ENCODE data around the gene RNF168. TPM values are rescaled to one million over a fixed set of nuclear protein-coding genes. Genes with fewer than 3 reads are reported as not detected.
"Not testable (repeated sequence)": the region's sequence is repeated elsewhere in the genome, so short reads cannot be mapped to it uniquely, and the experiment has no call there.

Gene RNF168
- total and polyA plus RNA-seq, 9 donors: 8.0 to 29.3 (median 19.5) TPM

GRCh38 chr3:196432137-196432879 lies 71.3 kb downstream of the RNF168 start, which contains the start of gene UBXN7:
Gene UBXN7, minus strand, starts transcription at chr3:196432427. Its CDS starts 28 bp downstream, at chr3:196432399.
- H3K4me3 ChIP-seq: peak within 1 kb of the TSS; percentile 86
- H3K36me3 ChIP-seq: no peaks in the 10 kb centered on the region
- intact Hi-C loops (cut with DNase I): no loop called here
- peak within 1 kb of the TSS; percentile 87 to 89 for H3K27ac ChIP-seq
- peaks cover 6% of the 10 kb centered on the region for H3K4me1 ChIP-seq (ENCODE audit: insufficient read depth)
- WGBS, 3 donors: 0 to 1% (median 0%) methylated on average over 55 to 67 of the region's 67 CpGs
- DNase-seq: peak; percentile 95 to 98 (median 97)
- TF ChIP-seq POLR2A (IDR thresholded peaks at IDR 0.05) (peak; percentile 57), EP300 (IDR thresholded peaks at IDR 0.05) (no peak)
- H3K27me3 ChIP-seq: no peaks in the 10 kb centered on the region
- no peaks in the 10 kb centered on the region for H3K9me3 ChIP-seq

GRCh38 chr3:196431181-196432136 lies 72.1 kb downstream of the RNF168 start:
- peak; percentile 38 to 69 (median 49) for DNase-seq
- Histone ChIP-seq H3K27ac (peak overlapping the region; percentile 87 to 89), H3K9me3 (no peaks in the 10 kb centered on the region), H3K36me3 (no peaks in the 10 kb centered on the region), H3K27me3 (no peaks in the 10 kb centered on the region), H3K4me1 (ENCODE audit: insufficient read depth) (peaks cover 6% of the 10 kb centered on the region), H3K4me3 (peak overlapping the region; percentile 86)
- TF ChIP-seq POLR2A (IDR thresholded peaks at IDR 0.05) (no peak), EP300 (IDR thresholded peaks at IDR 0.05) (no peak)
- TF ChIP-seq, protein P1, sequence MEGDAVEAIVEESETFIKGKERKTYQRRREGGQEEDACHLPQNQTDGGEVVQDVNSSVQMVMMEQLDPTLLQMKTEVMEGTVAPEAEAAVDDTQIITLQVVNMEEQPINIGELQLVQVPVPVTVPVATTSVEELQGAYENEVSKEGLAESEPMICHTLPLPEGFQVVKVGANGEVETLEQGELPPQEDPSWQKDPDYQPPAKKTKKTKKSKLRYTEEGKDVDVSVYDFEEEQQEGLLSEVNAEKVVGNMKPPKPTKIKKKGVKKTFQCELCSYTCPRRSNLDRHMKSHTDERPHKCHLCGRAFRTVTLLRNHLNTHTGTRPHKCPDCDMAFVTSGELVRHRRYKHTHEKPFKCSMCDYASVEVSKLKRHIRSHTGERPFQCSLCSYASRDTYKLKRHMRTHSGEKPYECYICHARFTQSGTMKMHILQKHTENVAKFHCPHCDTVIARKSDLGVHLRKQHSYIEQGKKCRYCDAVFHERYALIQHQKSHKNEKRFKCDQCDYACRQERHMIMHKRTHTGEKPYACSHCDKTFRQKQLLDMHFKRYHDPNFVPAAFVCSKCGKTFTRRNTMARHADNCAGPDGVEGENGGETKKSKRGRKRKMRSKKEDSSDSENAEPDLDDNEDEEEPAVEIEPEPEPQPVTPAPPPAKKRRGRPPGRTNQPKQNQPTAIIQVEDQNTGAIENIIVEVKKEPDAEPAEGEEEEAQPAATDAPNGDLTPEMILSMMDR (IDR thresholded peaks at IDR 0.05): no peak
- WGBS, 3 donors: 1% methylated on average over 50 of the region's 50 CpGs
- intact Hi-C loops (cut with DNase I): no loop called here

- intact Hi-C loops (cut with DNase I): no loop called here
- H3K9me3 ChIP-seq: no peaks in the 10 kb centered on the region
- WGBS, 3 donors: 76 to 84% (median 80%) methylated on average over 6 of the region's 6 CpGs
- H3K4me1 ChIP-seq (ENCODE audit: insufficient read depth): peaks cover 11% of the 10 kb centered on the region
- no peaks in the 10 kb centered on the region for H3K27me3 ChIP-seq
- H3K27ac ChIP-seq: no peak overlapping the region
- no peak for DNase-seq
- H3K4me3 ChIP-seq: no peak overlapping the region
- TF ChIP-seq, protein P1 (IDR thresholded peaks at IDR 0.05): no peak
- TF ChIP-seq POLR2A (IDR thresholded peaks at IDR 0.05) (no peak), EP300 (IDR thresholded peaks at IDR 0.05) (no peak)
- H3K36me3 ChIP-seq: no peaks in the 10 kb centered on the region
Measured at GRCh38 chr3:196428041-196428440, 75.5 kb downstream of the RNF168 start.

GRCh38 chr3:196424421-196424820 lies 79.1 kb downstream of the RNF168 start:
- 95 to 96% (median 95%) methylated on average over 6 of the region's 6 CpGs for WGBS, 3 donors
- H3K4me3 ChIP-seq; H3K9me3 ChIP-seq; H3K36me3 ChIP-seq; H3K27me3 ChIP-seq; H3K27ac ChIP-seq; H3K4me1 ChIP-seq (ENCODE audit: insufficient read depth); DNase-seq; intact Hi-C loops (cut with DNase I): not testable (repeated sequence)

DNA sequence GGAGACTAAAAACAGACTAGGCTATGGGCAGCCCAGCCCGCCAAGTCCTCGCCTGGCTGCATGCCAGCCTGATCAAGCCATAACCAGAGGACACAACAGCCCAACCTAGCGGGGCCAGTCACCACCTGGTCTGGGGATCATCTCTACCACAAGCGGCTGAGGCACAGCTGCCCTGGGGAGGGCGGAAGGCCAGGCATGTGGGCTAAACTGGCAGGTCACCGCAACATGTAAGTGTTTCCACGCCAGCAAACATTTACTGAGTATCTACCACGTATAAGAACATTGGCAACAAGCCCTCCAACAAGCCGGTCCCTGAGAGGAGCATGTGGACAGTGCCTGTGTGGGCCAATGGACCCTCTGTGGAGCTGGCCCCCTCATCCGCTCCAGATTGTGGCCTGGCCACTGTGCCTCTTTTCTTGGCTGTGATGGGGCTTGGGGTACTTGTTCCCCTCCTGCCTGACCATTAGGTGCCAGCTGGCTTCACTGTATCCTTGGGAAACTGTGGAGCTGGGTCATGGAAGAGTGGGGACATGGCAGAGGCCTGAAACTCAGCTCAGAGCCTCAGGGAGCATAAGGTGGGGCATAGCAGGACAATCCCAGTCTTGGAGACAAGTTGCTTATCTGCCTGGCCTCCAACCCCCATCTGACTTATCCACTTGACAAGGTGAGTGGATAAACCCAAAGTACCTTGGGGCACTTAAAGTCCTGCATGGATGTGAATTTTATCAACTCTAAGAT lies 80.4 kb downstream of the RNF168 start:
- H3K9me3 ChIP-seq: no peaks in the 10 kb centered on the region
- H3K27ac ChIP-seq: no peak overlapping the region
- DNase-seq: peak in 3 of 5 donors; percentile 25 to 51 (median 44)
- intact Hi-C loops (cut with DNase I): no loop called here
- peaks cover 10% of the 10 kb centered on the region for H3K4me1 ChIP-seq (ENCODE audit: insufficient read depth)
- TF ChIP-seq EP300 (IDR thresholded peaks at IDR 0.05) (no peak), POLR2A (IDR thresholded peaks at IDR 0.05) (no peak)
- TF ChIP-seq, protein P1 (IDR thresholded peaks at IDR 0.05): no peak
- H3K36me3 ChIP-seq: no peaks in the 10 kb centered on the region
- H3K27me3 ChIP-seq: no peaks in the 10 kb centered on the region
- 60 to 79% (median 63%) methylated on average over 9 to 10 of the region's 10 CpGs for WGBS, 3 donors
- H3K4me3 ChIP-seq: no peak overlapping the region

DNA sequence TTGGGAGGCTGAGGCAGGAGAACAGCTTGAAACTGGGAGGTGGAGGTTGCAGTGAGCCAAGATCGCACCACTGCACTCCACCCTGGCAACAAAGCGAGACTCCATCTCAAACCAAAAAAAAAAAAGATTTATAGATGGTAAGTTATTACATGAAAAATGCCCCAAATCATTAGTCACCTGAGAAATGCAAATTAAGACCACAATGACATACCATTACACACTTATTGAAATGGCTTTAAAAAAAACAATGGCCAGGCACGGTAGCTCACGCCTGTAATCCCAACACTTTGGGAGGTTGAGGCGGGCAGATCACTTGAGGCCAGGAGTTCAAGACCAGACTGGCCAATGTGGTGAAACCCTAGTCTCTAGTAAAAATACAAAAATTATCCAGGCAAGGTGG lies 81.9 kb downstream of the RNF168 start:
- H3K9me3 ChIP-seq; H3K36me3 ChIP-seq; H3K4me1 ChIP-seq (ENCODE audit: insufficient read depth); DNase-seq; H3K27ac ChIP-seq; H3K4me3 ChIP-seq; H3K27me3 ChIP-seq; intact Hi-C loops (cut with DNase I): not testable (repeated sequence)
- 94 to 99% (median 96%) methylated on average over 5 of the region's 5 CpGs for WGBS, 3 donors

Data from ovary (tissue), 9 donors.